ENCODE results near the gene CALCOCO1. TPM values are rescaled to one million over a fixed set of nuclear protein-coding genes. Genes with fewer than 3 reads are reported as not detected.
A peak's percentile ranks its signal among the peaks of the same experiment; 100 is the strongest.

The CALCOCO1 gene
- total and polyA plus RNA-seq, 2 of the 8 experiments (the other 6 are each of a cell fraction or from before 2014, with no cell fraction given), result 20.3 to 39.3 TPM

- FAIRE-seq, result no peak
- ChIA-PET CTCF (ENCODE audit: partially characterized antibody) (interaction anchor here (0.8 to 3.1 kb wide), 10 partner anchors 10 to 135 kb away, joined by 3 to 21 read pairs (median 4); no protein-coding TSS in a partner anchor), POLR2A (ENCODE audit: partially characterized antibody) (interaction anchor here (0.6 to 13.5 kb wide), 13 partner anchors 12 to 261 kb away, joined by 3 to 246 read pairs (median 5); partner anchors contain the start of genes ATF7, HOXC13 and TARBP2)
- TF ChIP-seq SAP30 (IDR thresholded peaks at IDR 0.05; ENCODE audit: insufficient read depth, insufficient replicate concordance, low read length) (no peak), TAF1 (IDR thresholded peaks at IDR 0.05; ENCODE audit: low read depth, low read length) (no peak), CTBP2 (IDR thresholded peaks at IDR 0.05; ENCODE audit: borderline replicate concordance, insufficient read depth, insufficient read length, low read length) (no peak), BACH1 (IDR thresholded peaks at IDR 0.05; ENCODE audit: low read length) (no peak), TBP (IDR thresholded peaks at IDR 0.05; ENCODE audit: low read depth, low read length) (no peak), CTCF (IDR thresholded peaks at IDR 0.05; ENCODE audit: control extremely low read depth in 1 of 3, insufficient read depth in 1 of 3, low read depth in 1 of 3, low read length in 3 of 3) (no peak), KDM5A (IDR thresholded peaks at IDR 0.05; ENCODE audit: low read length) (no peak), TEAD4 (IDR thresholded peaks at IDR 0.05; ENCODE audit: low read depth, low read length) (no peak), CEBPB (IDR thresholded peaks at IDR 0.05; ENCODE audit: low read depth, low read length) (no peak), CBX8 (IDR thresholded peaks at IDR 0.05; ENCODE audit: borderline replicate concordance, low read depth, low read length) (no peak), EGR1 (IDR thresholded peaks at IDR 0.05; ENCODE audit: borderline replicate concordance, low read depth, low read length) (no peak)
These were observed 49.5 kb downstream of the CALCOCO1 start for GRCh38 chr12:53677800-53678148.

More at GRCh38 chr12:53677800-53678148, 49.5 kb downstream of the CALCOCO1 start:
- H3K79me1 ChIP-seq (ENCODE audit: low read depth, low read length), result peaks cover 4% of the 10 kb centered on the region
- peaks cover 2 to 16% (median 7%) of the 10 kb centered on the region in 4 experiments; a peak in 6 of 7 replicates for H3K4me1 ChIP-seq (replicated peaks in 1 of 4; ENCODE audit: control insufficient read depth in 3 of 4, insufficient read depth in 4 of 4, low read length in 3 of 4)
- H3K56ac ChIP-seq (replicated peaks; ENCODE audit: insufficient read length, low read depth, low read length), result no peak overlapping the region
- H4K91ac ChIP-seq (replicated peaks; ENCODE audit: insufficient read length, low read length), result no peak overlapping the region
- H2BK15ac ChIP-seq (ENCODE audit: low read length), result no peak overlapping the region
- no peaks in the 10 kb centered on the region for H4K20me1 ChIP-seq (replicated peaks in 1 of 2; ENCODE audit: control insufficient read depth in 1 of 2, insufficient read depth in 2 of 2, low read length in 2 of 2)
- DNase-seq (ENCODE audit: low read depth in 1 of 2, low spot score in 2 of 2), result no peak
- H3K27ac ChIP-seq (ENCODE audit: low read depth, low read length), result peak overlapping the region; percentile 77; the same call in 1 of the 2 replicates
- 0 out of 2 replicates have a peak overlapping the region, but pooled peaks have one; percentile 54 for H2BK5ac ChIP-seq (ENCODE audit: low read depth, low read length)
- H4K8ac ChIP-seq (ENCODE audit: extremely low read depth, insufficient read depth, low read length), result no peak overlapping the region
- H3K36me3 ChIP-seq (ENCODE audit: control insufficient read depth in 2 of 4, insufficient read depth in 4 of 4, low read length in 3 of 4), result peaks cover 0 to 11% (median under 1%) of the 10 kb centered on the region in 4 experiments; a peak in 2 of 8 replicates
- H2BK12ac ChIP-seq (ENCODE audit: low read depth, low read length), result peak overlapping the region; percentile 11; the same call in 1 of the 2 replicates
- peak overlapping the region; percentile 93 for H2AFZ ChIP-seq (ENCODE audit: low read length)
- peak overlapping the region; percentile 75 to 91 for H3K4me2 ChIP-seq (ENCODE audit: insufficient read depth in 1 of 2, low read depth in 2 of 2, low read length in 2 of 2)
- no peak overlapping the region for H3K4ac ChIP-seq (replicated peaks; ENCODE audit: insufficient read length, low read depth, low read length)
- no peak overlapping the region for H3K14ac ChIP-seq (ENCODE audit: insufficient read length)
- peak overlapping the region; percentile 19; the same call in 1 of the 2 replicates for H3K18ac ChIP-seq (ENCODE audit: extremely low read depth, low read length)
- no peak overlapping the region for H2AK5ac ChIP-seq (ENCODE audit: low read depth, low read length)
- H3K27me3 ChIP-seq (replicated peaks in 1 of 4; ENCODE audit: control insufficient read depth in 3 of 4, extremely low read depth in 1 of 4, insufficient read depth in 3 of 4, low read length in 3 of 4), result no peaks in the 10 kb centered on the region
- H3K23me2 ChIP-seq (ENCODE audit: low read depth, low read length), result peaks cover 9% of the 10 kb centered on the region
- H3K23ac ChIP-seq (ENCODE audit: insufficient read length), result no peak overlapping the region
- H4K5ac ChIP-seq (ENCODE audit: insufficient read length, low read depth, low read length), result no peak overlapping the region
- WGBS, 2 experiments (ENCODE audit: extremely low coverage in 1 of 2, insufficient coverage in 1 of 2, insufficient read length in 1 of 2, insufficient replicate concordance in 2 of 2, low coverage in 1 of 2, low lambda C conversion rate in 2 of 2, missing lambda C conversion rate in 1 of 2), result 68% methylated on average over 5 of the region's 5 CpGs; no CpG with 5 or more reads in 1 of the 2 experiments
- no peaks in the 10 kb centered on the region for H3K9me3 ChIP-seq (ENCODE audit: insufficient read depth in 2 of 2, low read depth in 1 of 2, low read length in 1 of 2)
- H3K4me3 ChIP-seq (ENCODE audit: extremely low read depth in 1 of 4, insufficient read depth in 2 of 4, low read depth in 3 of 4, low read length in 4 of 4), result peak overlapping the region; percentile 43 to 86 (median 62)
- peaks cover 0 to 19% of the 10 kb centered on the region in 2 experiments; a peak in 2 of 4 replicates for H3K79me2 ChIP-seq (ENCODE audit: control insufficient read depth in 1 of 2, insufficient read depth in 2 of 2, low read length in 2 of 2)
- H2BK20ac ChIP-seq (ENCODE audit: low read length), result no peak overlapping the region
- H2BK120ac ChIP-seq (replicated peaks; ENCODE audit: low read depth, low read length), result peak overlapping the region; percentile 17
- peak overlapping the region in 3 of 4 experiments; percentile 34 to 74 (median 42) for H3K9ac ChIP-seq (replicated peaks in 1 of 4; ENCODE audit: extremely low read depth in 1 of 4, low read depth in 3 of 4, low read length in 3 of 4)
